ENCODE measurements around the gene RND2. TPM values are rescaled to one million over a fixed set of nuclear protein-coding genes. Genes with fewer than 3 reads are reported as not detected.

RND2 gene
- total RNA-seq, result 0.32 and 0.49 TPM in 2 replicates

GRCh38 chr17:43024407-43025289 lies at the start of gene RND2:
RND2 (plus strand) TSS chr17:43025231; CDS start chr17:43025348, 117 bp downstream.

GRCh38 chr17:42979511-42980273 lies 45.3 kb upstream of the RND2 start, which contains the start of gene PTGES3L:
PTGES3L (minus strand) TSS chr17:42980080; CDS start chr17:42980053, 27 bp downstream.

GRCh38 chr17:42980274-42980765 lies 44.7 kb upstream of the RND2 start, which contains the start of gene RUNDC1:
RUNDC1 (plus strand) TSS chr17:42980565; CDS start chr17:42980577, 12 bp downstream.

GRCh38 chr17:42997984-42998938 lies 26.8 kb upstream of the RND2 start, which contains the start of gene RPL27:
RPL27 (plus strand) TSS chr17:42998419; CDS start chr17:42998751, 332 bp downstream.

GRCh38 chr17:43006639-43007551 lies 18.1 kb upstream of the RND2 start, which contains the start of gene IFI35:
IFI35 (plus strand) TSS chr17:43006784; CDS start chr17:43006948, 164 bp downstream.

GRCh38 chr17:43021741-43022512 lies 3.1 kb upstream of the RND2 start, which contains the start of gene VAT1:
VAT1 (minus strand) TSS chr17:43022385; CDS start chr17:43022322, 63 bp downstream.

Other genes starting within 250 kb of the RND2 start
- gene WNK4, start 244.6 kb upstream of the RND2 start, total RNA-seq, result under 0.01 TPM in 1 of 2 replicates, not detected in the other
- 38.1 and 48.7 TPM in 2 replicates for gene COA3, start 226.5 kb upstream of the RND2 start, total RNA-seq
- gene CNTD1, start 226.4 kb upstream of the RND2 start, total RNA-seq, result not detected in 2 replicates
- gene BECN1, start 200.9 kb upstream of the RND2 start, total RNA-seq, result 74.4 and 81.3 TPM in 2 replicates
- gene PSME3, start 191.8 kb upstream of the RND2 start, total RNA-seq, result 79.7 and 83.1 TPM in 2 replicates
- gene AOC2, start 180.7 kb upstream of the RND2 start, total RNA-seq, result 0.73 and 1.3 TPM in 2 replicates
- gene AOC3, start 174.0 kb upstream of the RND2 start, total RNA-seq, result under 0.01 TPM in 1 of 2 replicates, not detected in the other
- not detected in 2 replicates for gene G6PC1, start 124.4 kb upstream of the RND2 start, total RNA-seq
- gene AARSD1, start 60.8 kb upstream of the RND2 start, total RNA-seq, result 15.3 and 16.4 TPM in 2 replicates
- not detected in 2 replicates for gene PTGES3L, start 45.2 kb upstream of the RND2 start, total RNA-seq
- gene RUNDC1, start 44.7 kb upstream of the RND2 start, total RNA-seq, result 10.8 and 13.3 TPM in 2 replicates
- 404 and 600 TPM in 2 replicates for gene RPL27, start 26.8 kb upstream of the RND2 start, total RNA-seq
- gene IFI35, start 18.4 kb upstream of the RND2 start, total RNA-seq, result 69.8 and 71.7 TPM in 2 replicates
- 357 and 482 TPM in 2 replicates for gene VAT1, start 2.8 kb upstream of the RND2 start, total RNA-seq
- 6.4 and 8.3 TPM in 2 replicates for gene BRCA1, start 100.1 kb downstream of the RND2 start, total RNA-seq
- gene NBR1, start 146.0 kb downstream of the RND2 start, total RNA-seq, result 147 and 154 TPM in 2 replicates
- 10.5 and 13.7 TPM in 2 replicates for gene TMEM106A, start 186.6 kb downstream of the RND2 start, total RNA-seq
- gene CCDC200, start 203.4 kb downstream of the RND2 start, total RNA-seq, result not detected in 2 replicates
- not detected in 2 replicates for gene RNU2-1, start 208.7 kb downstream of the RND2 start, total RNA-seq